Pancreas (tissue), 10 donors: ENCODE results near the gene LRP1B. TPM values are rescaled to one million over a fixed set of nuclear protein-coding genes. Genes with fewer than 3 reads are reported as not detected.
A peak's percentile ranks its signal among the peaks of the same experiment; 100 is the strongest.

ENCODE experiments used
- ATAC-seq, 4 donors: fragments of 200-7000 bp; cut with Tn5 transposase; one replicate each; pipeline versions ENCODE4 v1.8.0 to v1.9.1; 2020; ENCODE audit warnings: mild to moderate bottlenecking in 4 of 4, moderate library complexity in 4 of 4
- DNase-seq, 6 donors: peaks; one replicate each; pipeline ENCODE4 v3.0.0-alpha.2; 2020
- FAIRE-seq: peaks from 2 replicates; lab custom pipeline; 2012; peaks lifted over from hg19 to GRCh38; lab: Jason Lieb, UNC
- H3K27ac ChIP-seq, 4 donors: fragments of 200-600 bp; sonication (generic); 1 replicate in 3 of 4; 2 replicates in 1 of 4; pipeline versions ENCODE4 v1.5.0 to v1.8.0; 2020
- H3K27me3 ChIP-seq, 4 donors: fragments of 200-600 bp; one replicate each; pipeline ENCODE4 v1.8.0; 2021
- H3K36me3 ChIP-seq, 3 donors: fragments of 200-600 bp; sonication (generic) in 1 of 3; one replicate each; pipeline versions ENCODE4 v1.5.0 to v1.8.0; 2020 to 2021
- H3K4me1 ChIP-seq, 3 donors: fragments of 200-600 bp; one replicate each; pipeline ENCODE4 v1.8.0; 2021
- H3K4me3 ChIP-seq, 4 donors: fragments of 200-600 bp; sonication (generic) in 2 of 4; one replicate each; pipeline versions ENCODE4 v1.5.0 to v1.8.0; 2020 to 2021
- H3K9me3 ChIP-seq, 4 donors: fragments of 200-600 bp; one replicate each; pipeline ENCODE4 v1.8.0; 2021
- CTCF ChIP-seq, 4 donors: fragments of 200-600 bp; sonication (generic) in 3 of 4; IDR thresholded peaks; one replicate each; pipeline versions ENCODE4 v1.5.0 to v1.8.0; 2021; ENCODE audit warnings: antibody characterized with exemption in 4 of 4
- WGBS, 2 donors: extraction: QIAGEN DNeasy Blood & Tissue Kit; methylation state at CpG; one replicate each; pipeline ENCODE4 v1.1.7; 2013; 5-methylcytosine and 5-hydroxymethylcytosine counted together
- intact Hi-C, 3 donors: fragments of 100-400 bp; cut with DNase I; formaldehyde crosslinking; loops; one replicate each; pipeline versions ENCODE4 v1.11.1 to v1.14.2; 2022
- polyA plus RNA-seq, 2 donors: library from polyadenylated mRNA; stranded (reverse); fragments of 200-250 nt; gene quantifications; one replicate each; pipeline ENCODE4 v1.2.3, GENCODE V29; 2013
- total RNA-seq, 6 donors: library from RNA; stranded (reverse); fragmentation: NEBNext Ultra II Directional in 4 of 6; extraction: Animal tissue kit (Norgen Biotek cat#: 25700) in 4 of 6; gene quantifications; one replicate each; pipeline versions ENCODE4 v1.2.1 to v1.2.4, GENCODE V29; 2021 to 2023
- donor health status: healthy with polysubstance abuse.
- donor health status: DM: no; HTN: no; CAD: no; lungs with moderate emphysema.
- donor health status: DM: no; HTN: no; CAD: no.
- donor health status: control.
- donor health status: control.
- donor health status: Bipolar disorder and iron deficiency.
- donor health status: DM: yes; HTN: yes; CAD: no.
- donor health status: DM: no; HTN: no; CAD: no.
- donor health status: DM: no; HTN: no; CAD: no.
- donor health status: DM: yes; HTN: yes; CAD: no.

Gene LRP1B
- total and polyA plus RNA-seq, 8 donors: 0.06 to 0.55 (median 0.25) TPM

GRCh38 chr2:140539242-140539875, 1591.5 kb downstream of the LRP1B start:
- Histone ChIP-seq H3K4me3 (no peak overlapping the region), H3K27me3 (no peaks in the 10 kb centered on the region), H3K9me3 (no peaks in the 10 kb centered on the region), H3K27ac (no peak overlapping the region), H3K36me3 (no peaks in the 10 kb centered on the region), H3K4me1 (no peaks in the 10 kb centered on the region)
- 63 to 72% methylated on average over 7 of the region's 7 CpGs for whole genome bisulfite sequencing, 2 donors
- intact Hi-C loops: no loop called here
- FAIRE-seq (no peak), ATAC-seq (no peak), DNase-seq (no peak)
- TF ChIP-seq CTCF (IDR thresholded peaks at IDR 0.05): no peak

GRCh38 chr2:140529706-140530105, 1601.1 kb downstream of the LRP1B start:
- Histone ChIP-seq H3K9me3 (no peaks in the 10 kb centered on the region), H3K27ac (no peak overlapping the region), H3K4me3 (no peak overlapping the region), H3K36me3 (no peaks in the 10 kb centered on the region), H3K27me3 (no peaks in the 10 kb centered on the region), H3K4me1 (no peaks in the 10 kb centered on the region)
- TF ChIP-seq CTCF (IDR thresholded peaks at IDR 0.05): no peak
- WGBS, 2 donors: 58 to 59% methylated on average over 2 of the region's 2 CpGs
- FAIRE-seq (no peak), ATAC-seq (no peak), DNase-seq (no peak)
- intact Hi-C loops: no loop called here

GRCh38 chr2:140528982-140529381, 1601.8 kb downstream of the LRP1B start:
- H3K4me1 ChIP-seq: no peaks in the 10 kb centered on the region
- no peak for TF ChIP-seq CTCF (IDR thresholded peaks at IDR 0.05)
- H3K36me3 ChIP-seq: no peaks in the 10 kb centered on the region
- H3K9me3 ChIP-seq: no peaks in the 10 kb centered on the region
- no peak overlapping the region for H3K4me3 ChIP-seq
- no peak for FAIRE-seq
- intact Hi-C loops: no loop called here
- no peak for DNase-seq
- 53 to 62% methylated on average over 2 of the region's 2 CpGs for WGBS, 2 donors
- no peak for ATAC-seq
- no peak overlapping the region for H3K27ac ChIP-seq
- no peaks in the 10 kb centered on the region for H3K27me3 ChIP-seq

GRCh38 chr2:140526575-140526974, 1604.2 kb downstream of the LRP1B start:
- H3K36me3 ChIP-seq: no peaks in the 10 kb centered on the region
- H3K4me1 ChIP-seq: no peaks in the 10 kb centered on the region
- H3K4me3 ChIP-seq: no peak overlapping the region
- ATAC-seq: peak in 1 of 4 donors; percentile 60
- no peaks in the 10 kb centered on the region for H3K27me3 ChIP-seq
- no peak for TF ChIP-seq CTCF (IDR thresholded peaks at IDR 0.05)
- FAIRE-seq: no peak
- intact Hi-C loops: no loop called here
- no peaks in the 10 kb centered on the region for H3K9me3 ChIP-seq
- no peak overlapping the region for H3K27ac ChIP-seq
- DNase-seq: no peak

- DNase-seq (no peak), FAIRE-seq (no peak), ATAC-seq (no peak)
- no peak overlapping the region for H3K27ac ChIP-seq
- WGBS, 2 donors: 48 to 49% methylated on average over 3 of the region's 3 CpGs
- no peaks in the 10 kb centered on the region for H3K27me3 ChIP-seq
- H3K9me3 ChIP-seq: no peaks in the 10 kb centered on the region
- no peaks in the 10 kb centered on the region for H3K4me1 ChIP-seq
- no peak for TF ChIP-seq CTCF (IDR thresholded peaks at IDR 0.05)
- H3K36me3 ChIP-seq: no peaks in the 10 kb centered on the region
- intact Hi-C loops: no loop called here
- H3K4me3 ChIP-seq: no peak overlapping the region
Measured at GRCh38 chr2:140512106-140512505, 1618.7 kb downstream of the LRP1B start.
